AG09319 (cell line): ENCODE data around the gene DAAM1.

Experiments
- DNase-seq: peaks from one replicate; pipeline ENCODE4 v3.0.0-alpha.2; 2010; ENCODE audit warnings: low read depth; ENCODE audit errors: extremely low read depth
- TF ChIP-seq, protein P1 (sequence below): IDR thresholded peaks from 2 replicates; pipeline ENCODE4 v1.5.1; 2011; ENCODE audit warnings: low read depth, mild to moderate bottlenecking, inconsistent platforms, low read length, moderate library complexity

The DAAM1 gene

DNA sequence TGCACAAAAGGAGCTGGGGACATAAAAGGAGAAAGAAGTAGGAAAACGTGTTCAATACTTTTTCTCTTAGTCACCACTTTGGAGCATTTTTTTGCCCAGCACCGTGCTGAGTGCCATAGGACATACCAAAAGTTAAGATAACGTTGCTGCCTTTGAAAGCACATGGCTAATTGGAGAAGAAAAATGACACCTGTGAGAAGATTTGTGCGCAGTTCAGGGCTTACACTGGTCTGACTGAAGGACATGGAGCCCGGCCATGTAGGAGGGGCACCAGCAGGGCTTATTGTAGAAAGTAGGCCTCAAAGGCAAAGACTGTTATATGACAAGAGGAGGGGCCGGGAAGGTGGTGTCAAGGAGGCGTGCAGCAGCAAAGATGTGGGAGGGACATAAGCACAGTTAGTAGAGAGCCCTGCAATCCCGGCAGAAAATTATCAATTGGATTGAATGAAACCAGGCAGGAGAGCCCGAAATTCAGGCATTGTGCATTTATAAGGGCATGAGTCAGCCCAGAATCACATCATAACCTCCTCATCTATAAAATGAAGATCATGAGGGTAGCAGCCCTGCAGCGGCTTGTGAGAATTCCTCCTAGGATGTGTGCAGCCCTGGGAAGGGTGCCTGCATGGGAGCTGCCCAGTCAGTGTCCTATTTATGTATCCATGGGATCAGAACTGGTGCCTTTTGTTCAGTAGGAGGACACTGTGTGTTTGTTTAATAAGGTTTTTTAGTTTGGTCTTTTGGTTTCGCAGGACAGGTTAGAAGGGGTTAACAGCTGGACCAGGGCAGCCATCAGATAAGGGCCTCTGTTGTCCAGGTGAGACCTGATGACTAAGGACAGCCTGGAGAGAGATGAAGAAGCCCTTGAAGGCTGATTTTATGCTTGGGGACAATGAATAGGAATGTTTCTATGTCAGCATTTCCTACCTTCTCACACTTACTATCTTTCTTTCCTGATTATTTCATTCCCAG is 154.3 kb downstream of the DAAM1 start:
- no peak for DNase-seq
- TF ChIP-seq, protein P1, sequence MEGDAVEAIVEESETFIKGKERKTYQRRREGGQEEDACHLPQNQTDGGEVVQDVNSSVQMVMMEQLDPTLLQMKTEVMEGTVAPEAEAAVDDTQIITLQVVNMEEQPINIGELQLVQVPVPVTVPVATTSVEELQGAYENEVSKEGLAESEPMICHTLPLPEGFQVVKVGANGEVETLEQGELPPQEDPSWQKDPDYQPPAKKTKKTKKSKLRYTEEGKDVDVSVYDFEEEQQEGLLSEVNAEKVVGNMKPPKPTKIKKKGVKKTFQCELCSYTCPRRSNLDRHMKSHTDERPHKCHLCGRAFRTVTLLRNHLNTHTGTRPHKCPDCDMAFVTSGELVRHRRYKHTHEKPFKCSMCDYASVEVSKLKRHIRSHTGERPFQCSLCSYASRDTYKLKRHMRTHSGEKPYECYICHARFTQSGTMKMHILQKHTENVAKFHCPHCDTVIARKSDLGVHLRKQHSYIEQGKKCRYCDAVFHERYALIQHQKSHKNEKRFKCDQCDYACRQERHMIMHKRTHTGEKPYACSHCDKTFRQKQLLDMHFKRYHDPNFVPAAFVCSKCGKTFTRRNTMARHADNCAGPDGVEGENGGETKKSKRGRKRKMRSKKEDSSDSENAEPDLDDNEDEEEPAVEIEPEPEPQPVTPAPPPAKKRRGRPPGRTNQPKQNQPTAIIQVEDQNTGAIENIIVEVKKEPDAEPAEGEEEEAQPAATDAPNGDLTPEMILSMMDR, result no peak

DNA sequence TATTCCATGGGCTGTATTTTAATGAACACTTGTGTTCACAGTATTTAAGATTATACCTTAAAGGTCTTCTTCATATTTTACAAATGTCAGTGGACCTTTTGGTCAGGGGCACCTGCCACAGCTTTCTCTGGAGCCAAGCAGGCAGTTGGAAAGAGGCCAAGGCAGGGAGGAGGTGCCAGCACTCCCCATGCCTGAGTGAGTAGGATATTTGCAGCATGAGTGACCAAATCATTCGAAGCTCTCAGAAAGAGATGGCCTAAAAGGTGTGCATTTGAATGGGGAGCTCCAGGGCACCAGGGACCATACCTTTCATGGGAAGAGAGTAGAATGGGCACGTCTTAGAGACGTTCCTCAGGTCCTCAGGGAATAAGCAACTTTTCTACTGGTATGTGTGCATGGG is 155.1 kb downstream of the DAAM1 start:
- DNase-seq, result no peak
- TF ChIP-seq, protein P1, result no peak

DNA sequence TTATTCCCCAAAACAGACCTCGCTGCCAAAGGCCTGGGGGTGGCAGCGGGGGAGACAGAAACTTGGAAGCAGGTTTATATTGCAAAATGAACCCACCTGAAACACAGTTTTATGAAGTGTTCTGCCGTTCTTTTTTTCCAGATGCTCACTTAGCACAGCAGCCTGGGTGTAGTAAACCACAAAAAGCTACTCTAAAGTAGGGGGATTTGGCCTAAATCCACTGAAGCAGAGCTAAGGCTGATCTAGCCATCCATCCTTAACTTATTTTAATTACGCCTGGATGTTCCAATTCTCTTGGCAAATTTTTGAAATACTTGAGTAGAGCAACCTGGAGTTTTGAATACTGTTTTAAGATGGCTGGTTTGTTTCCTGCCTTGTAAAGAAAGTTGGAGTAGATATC is 155.5 kb downstream of the DAAM1 start:
- no peak for DNase-seq
- TF ChIP-seq, protein P1, result no peak

DNA sequence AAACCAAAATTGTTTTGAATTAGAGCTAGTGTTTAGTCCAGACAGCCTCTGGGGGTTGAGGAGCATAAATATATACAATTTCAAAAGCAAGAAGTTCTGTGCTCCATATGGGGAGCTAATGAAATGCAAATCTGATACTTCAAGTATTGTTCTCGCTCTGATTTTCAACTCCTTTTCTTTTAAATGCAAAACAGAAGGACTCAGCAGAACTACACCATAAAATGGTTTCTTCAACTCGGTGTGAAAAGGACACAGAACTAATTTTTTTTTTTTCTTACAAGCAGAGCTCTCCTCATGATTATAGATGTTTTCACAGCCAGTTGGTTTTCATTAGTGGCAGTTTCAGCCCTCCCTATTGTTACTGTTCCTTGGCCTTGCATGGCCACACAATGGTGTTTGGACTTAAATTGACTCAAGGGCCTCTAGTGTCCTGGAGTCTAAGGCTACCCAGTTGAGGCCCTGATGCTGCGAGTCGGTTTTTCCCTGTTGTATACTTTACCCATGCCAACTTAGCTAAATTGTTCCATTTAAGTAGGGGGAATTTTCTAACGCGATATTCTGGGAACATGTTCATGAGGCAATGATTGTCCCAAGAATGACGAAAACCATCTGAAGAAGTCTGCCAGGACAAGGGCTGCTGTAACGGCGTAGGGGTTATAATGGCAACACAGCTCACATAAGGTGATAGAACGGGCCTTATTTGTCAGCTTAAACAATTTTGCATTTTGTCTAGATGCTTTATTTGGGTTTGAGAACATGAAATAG is 156.4 kb downstream of the DAAM1 start:
- no peak for DNase-seq
- TF ChIP-seq, protein P1, result no peak

DNA sequence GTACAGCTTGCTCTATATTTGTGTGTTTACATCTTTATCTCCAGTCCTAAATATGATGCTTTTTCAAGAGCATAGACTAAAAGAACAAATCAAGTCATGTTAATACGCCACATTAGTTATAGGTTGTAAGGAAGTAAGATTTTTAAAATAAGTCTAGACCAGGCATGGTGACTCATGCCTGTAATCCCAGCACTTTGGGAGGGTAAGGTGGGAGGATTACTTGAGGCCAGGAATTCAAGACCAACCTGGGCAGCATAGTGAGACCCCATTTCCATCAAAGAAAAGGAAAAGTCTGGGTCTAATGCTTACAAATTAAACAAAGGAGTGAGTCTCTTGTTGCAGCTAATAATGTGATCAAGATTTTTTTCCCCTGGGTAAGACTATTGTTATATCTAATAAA is 157.9 kb downstream of the DAAM1 start:
- DNase-seq, result no peak
- TF ChIP-seq, protein P1, result no peak

DNA sequence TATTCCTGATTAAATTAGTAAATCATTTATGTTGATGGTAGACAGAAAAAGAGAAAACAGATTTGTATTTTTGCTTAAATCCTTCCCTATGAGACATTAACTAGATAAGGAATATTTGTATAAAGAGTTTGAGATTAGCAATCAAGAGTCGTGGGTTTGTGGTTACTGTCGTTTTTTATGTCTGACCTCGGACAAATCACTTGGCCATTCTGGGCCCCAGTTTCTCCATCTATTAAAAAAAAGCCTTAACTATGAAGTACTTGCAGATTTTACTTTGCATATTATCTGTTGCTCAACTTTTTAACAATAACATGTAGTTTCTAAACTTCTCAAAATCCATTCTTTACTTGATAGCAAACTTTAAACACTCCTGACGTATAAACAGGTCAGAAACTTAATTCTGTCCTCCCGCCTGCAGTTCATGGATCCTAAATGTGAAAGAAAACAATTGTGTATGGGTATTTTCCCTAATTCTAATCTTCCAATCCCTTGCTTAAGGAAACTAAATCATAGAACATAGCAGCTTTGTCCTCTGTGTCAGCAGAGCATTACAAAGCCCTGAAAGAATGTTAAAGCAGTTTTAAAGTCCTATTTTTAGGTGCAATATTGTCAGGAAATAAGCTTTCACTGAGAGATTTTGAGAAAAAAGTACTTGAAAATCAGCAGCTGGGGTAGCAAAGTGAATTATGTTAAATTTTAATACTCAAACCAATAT is 158.5 kb downstream of the DAAM1 start:
- DNase-seq, result no peak

More for the DNA sequence above, 158.5 kb downstream of the DAAM1 start:
- TF ChIP-seq, protein P1, result no peak
